GM12872 (cell line): Measurements from ENCODE around the gene CEP120.

ENCODE experiments used
- CTCF ChIP-seq: IDR thresholded peaks from 3 replicates; pipeline ENCODE4 v1.5.1; 2011; ENCODE audit warnings: low read depth, mild to moderate bottlenecking, low read length, moderate library complexity; ENCODE audit not compliant: insufficient read depth

Gene CEP120

DNA sequence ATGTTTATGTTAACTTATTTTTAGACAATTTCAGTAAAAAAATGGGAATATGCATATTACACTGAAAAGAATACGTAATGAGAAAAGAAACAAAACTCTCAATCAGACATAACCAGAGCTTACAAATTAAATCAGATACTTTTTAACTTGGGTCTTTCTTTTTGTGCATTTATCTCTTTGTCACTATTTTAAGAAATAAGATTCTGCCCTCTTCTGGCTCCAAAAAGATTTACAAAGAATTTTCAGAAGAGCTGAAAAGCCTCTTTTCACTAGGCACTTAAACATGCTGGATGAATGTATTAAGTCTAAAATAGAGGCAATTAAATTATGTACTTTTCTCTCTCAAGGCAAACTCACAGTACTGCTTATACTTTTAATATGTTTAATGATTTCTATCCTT, 55.5 kb downstream of the CEP120 start:
- no peak for TF ChIP-seq CTCF

GRCh38 chr5:123365156-123365555, 58.0 kb downstream of the CEP120 start:
- no peak for TF ChIP-seq CTCF

DNA sequence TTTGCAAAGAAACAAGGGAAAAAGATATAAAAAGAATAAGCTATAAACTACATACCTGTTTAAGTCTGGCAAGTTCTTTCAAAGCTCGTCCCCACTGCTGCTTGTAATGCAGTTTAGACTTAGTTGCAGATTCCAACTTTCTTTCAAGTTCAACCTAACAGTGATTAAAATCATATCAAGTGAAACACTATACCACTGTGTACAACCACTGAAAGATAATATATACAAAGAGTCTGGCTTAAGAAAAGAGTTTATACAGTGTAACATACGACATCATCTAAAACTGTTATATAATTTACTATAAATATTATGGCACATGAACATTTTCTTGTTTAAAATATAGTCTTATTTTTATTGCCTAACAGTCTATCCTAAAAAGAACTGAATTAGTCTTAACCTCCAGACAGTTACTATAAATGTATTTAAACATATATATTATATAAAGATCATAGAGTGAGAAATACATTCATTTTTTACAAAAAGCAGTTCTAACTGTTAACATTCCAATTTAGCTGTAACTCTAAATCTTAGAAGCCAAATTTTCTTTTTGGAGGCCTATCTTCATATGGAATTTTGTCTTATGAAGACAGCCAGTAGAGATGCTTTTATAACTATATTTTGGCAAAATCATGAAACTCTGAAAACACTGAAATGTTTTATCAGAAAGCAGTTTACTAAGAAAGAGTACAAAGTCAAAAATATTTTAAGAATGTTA, 58.6 kb downstream of the CEP120 start:
- TF ChIP-seq CTCF: no peak

GRCh38 chr5:123360910-123361309, 62.3 kb downstream of the CEP120 start:
- no peak for TF ChIP-seq CTCF

- no peak for TF ChIP-seq CTCF
Observed at GRCh38 chr5:123360201-123360571, 63.0 kb downstream of the CEP120 start.

DNA sequence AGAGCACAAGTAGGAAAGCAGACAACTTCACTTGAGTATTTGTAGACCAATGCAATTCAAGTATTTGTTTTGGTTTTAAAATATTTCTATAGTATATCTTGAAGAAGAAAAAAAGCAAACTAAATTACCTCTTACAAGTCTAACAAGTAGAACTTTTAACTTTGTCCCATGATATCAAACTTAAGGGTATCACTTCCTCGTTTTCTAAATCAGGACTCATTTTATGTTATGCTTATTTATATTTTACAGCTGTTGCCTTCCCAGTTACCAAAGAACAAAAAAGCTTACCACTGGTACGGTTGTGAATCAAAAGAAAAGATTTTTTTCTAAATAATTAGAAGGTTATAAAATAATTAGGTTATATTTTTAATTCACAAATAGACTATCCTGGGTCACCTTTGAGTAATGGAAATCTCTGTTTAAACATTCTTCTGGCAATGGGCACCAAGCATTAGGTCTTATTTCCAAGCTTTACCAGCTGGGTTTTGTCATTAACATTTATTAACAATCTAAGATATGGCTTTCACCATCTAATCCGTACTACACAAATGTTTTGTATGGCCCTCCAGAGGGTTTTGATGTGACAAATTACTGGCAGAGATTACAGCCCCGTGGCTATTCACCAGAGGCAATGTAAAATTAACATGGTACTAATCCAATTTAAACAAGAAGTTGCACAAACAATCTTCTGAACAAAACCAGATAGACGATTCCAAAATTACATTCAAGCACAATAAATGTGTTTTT, 63.6 kb downstream of the CEP120 start:
- no peak for TF ChIP-seq CTCF

- no peak for TF ChIP-seq CTCF
Observed at GRCh38 chr5:123358751-123359150, 64.5 kb downstream of the CEP120 start.
